NCI-H1092 treated with DMSO at 0.1 percent for 48 hours (cell line): ENCODE results near the gene LINGO3.

Experiments used
- DNase-seq: peaks from one replicate; lab custom pipeline; 2025; lab: John Stamatoyannopoulos, UW

The LINGO3 gene

DNA sequence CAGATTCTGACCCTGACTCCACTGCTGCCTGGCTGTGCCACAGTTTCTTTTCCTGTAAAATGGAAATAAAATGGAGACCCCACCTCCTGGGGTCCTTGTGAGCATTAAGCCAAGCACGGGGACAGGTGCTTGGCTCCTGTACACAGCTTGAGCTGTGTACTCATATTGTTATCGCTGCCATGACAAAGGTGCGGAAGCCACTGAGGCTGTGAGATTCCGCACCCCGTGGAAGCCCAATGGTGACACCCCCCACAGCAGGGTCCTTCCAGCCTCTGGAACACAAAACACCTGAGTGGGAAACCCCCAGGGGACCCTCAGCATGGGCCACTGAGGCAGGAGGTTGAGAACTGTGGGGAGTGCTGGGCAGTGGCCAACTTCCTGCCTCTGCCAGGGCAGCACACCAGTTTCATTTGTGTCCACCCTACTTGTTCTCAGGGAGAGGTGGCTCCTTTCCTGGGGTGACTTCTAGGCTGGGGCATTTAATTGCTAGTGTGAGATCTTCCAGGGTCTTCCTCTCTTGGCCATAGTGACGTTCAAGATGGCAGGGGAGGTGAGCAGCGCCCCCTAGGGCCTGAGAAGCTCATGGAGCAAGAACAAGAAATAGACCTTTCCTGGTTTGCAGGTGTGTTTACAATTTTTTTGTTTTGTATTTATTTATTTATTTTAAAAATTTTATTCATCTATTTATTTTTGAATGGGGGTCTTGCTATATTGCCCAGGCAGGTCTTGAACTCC lies 46.3 kb downstream of the LINGO3 start:
- no peak for DNase-seq

DNA sequence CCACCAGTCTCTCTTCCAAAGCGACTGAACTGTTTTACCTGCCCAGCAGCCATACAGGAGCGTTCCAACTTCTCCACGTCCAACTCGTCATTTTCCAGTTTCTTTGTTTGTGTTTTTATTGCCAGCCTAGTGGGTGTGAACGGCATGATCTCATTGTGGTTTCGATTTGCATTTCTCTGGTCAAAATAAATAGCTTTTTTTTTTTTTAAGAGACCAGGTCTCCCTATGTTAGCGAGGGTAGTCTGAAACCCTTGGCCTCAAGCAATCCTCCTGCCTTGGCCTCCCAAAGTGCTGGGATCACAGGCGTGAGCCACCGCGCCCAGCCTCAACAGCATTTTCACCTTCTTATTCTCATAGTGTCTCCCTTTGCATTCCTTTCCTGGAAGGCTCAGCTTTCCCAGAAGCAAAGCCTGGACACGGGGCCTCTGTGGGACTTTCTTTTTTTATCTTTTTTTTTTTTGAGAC lies 47.6 kb downstream of the LINGO3 start:
- no peak for DNase-seq

- no peak for DNase-seq
These were observed 48.6 kb downstream of the LINGO3 start for GRCh38 chr19:2259336-2259735.
